Bladder microvascular endothelial cell (primary cell): ENCODE measurements around the gene CDC42SE1. TPM values are rescaled to one million over a fixed set of nuclear protein-coding genes. Genes with fewer than 3 reads are reported as not detected.

Experiments used
- total RNA-seq: library from RNA; depleted of rRNA; stranded (reverse); fragments of >200 nt; gene quantifications from 2 replicates; pipeline ENCODE4 v1.2.3, GENCODE V29; 2014

The CDC42SE1 gene, protein sequence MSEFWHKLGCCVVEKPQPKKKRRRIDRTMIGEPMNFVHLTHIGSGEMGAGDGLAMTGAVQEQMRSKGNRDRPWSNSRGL
- 49.4 and 59.4 TPM in 2 replicates for total RNA-seq

DNA sequence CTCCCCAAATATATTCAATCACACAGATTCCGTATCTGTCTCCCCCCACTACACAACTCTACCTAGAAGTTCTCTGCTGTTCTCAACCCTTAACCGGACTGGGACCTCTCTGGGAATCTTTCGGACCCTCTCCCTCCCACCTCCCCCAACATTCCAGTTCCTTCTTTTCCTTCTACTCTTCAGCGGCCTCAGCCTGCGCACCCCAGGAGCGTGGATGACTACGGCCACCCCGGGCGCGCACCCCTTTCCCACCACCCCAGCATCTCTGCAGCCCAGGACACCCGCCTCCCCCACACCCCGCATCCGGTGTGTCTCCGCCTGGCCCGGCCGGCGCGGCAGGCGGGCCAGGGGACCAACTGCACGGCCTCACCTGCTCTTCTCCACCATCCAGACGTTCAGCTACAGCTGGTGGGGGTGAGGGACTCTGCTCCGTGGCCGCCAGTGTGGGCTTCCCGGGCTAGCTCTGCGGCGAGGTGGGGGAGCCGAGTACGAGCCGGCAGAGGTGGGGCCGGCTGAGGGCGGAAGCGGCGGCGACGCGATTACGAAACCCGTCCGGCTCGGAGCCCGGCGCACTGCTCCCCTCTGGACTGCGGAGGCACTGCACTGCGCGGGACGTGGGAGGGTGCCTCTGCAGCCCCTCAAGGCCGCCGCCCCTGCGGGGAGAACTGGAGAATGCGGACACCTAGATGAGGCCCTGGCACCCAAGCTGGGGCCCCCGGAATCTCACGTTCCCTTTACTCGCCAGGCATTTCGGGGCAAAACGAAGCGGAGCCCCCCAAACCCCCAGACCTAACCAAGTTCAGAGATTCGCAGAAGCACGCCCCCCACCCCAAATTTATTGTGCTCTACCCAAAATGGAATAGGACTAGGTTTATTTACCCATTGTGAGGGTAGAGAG, at the start of gene CDC42SE1:
Gene CDC42SE1, minus strand, starts transcription at position 514 of the 898 bp plus-strand sequence. CDS start 3,892 bp downstream, outside the sequence.

DNA sequence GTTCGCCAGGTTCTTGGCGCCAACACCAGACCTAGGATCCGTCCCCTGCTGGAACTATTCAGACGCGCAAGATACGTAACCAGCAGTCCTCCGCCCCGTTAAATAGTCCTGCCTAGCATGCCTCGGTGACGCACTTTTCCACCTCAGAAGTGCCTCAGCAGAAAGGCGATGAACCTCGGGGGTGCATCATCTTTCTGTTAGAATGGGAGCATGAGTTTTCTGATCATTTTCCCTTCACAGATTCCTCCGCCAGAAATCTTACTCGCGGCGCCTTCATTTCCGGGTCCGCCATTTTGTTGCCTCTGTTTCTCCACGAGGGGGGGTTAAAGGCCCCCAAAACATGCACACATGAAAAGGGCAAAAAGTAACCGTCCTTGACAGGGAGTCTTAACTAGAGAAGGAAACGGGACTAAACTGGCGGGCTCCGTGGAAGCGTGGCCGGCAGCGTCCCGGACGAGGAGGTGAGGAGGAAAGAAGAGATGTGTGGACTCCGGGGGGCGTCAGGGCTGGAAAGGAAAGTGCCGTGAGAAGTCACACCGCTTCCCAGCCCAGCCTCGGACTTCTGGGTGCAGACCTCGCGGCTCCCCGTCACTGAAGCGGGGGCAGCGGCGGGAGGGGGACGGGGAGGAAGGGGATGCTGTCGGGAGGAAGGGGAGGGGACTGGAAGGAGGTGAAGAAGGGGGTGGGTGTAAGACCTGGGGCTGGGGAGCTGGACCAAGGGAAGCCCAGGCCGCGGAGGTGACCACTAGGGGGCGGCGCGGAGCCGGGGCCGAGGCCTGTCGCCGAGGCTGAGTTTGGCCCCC, 11.3 kb upstream of the CDC42SE1 start, which contains the start of gene GABPB2:
Gene GABPB2, plus strand, starts transcription at position 288 of the 803 bp plus-strand sequence. CDS start 17,429 bp downstream, outside the sequence.

DNA sequence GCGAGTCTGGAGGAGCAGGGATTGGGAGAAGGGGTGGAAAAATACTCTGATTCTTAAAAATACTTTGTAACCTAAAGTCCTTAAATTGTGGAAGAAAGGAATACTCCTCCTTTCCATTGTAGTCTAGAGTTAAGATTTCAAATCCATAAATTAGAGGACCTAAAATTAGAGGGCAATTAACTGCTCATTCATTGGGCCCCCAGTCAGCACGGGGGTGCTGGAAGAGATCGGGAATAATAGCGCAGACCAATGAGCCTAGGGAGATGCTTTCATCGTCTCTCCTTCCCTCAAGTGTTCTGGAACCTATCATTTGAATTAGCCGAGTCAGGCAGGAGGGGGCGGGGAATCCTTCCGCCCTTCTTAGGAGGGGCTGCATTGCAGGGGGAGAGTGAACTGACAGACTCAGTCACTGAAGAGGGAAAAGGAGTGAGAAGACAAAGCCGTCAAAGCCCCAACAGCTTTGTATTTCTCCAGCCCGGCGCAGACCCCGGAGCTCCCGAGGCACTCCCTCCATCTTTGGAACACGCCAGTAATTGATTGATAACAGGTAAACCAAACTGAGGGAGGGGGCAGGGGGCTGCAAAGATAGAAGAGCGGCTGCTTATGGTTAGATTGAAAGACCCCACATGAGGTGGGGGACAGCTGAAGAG, 710 bp upstream of the CDC42SE1 start, which contains the start of gene MLLT11:
Gene MLLT11, plus strand, starts transcription at position 391 of the 650 bp plus-strand sequence. CDS start 6,828 bp downstream, outside the sequence.

GRCh38 chr1:151047591-151047924, 11.9 kb downstream of the CDC42SE1 start, which contains the start of gene C1orf56:
C1orf56 (plus strand) TSS chr1:151047751; CDS start chr1:151047848, 97 bp downstream.

GRCh38 chr1:151036356-151036755, 23.1 kb downstream of the CDC42SE1 start, which contains the start of gene BNIPL:
BNIPL (plus strand) TSS chr1:151036586; CDS start chr1:151036726, 140 bp downstream.

GRCh38 chr1:151008244-151009205, 50.9 kb downstream of the CDC42SE1 start, which contains the start of gene PRUNE1:
PRUNE1 (plus strand) TSS chr1:151008449; CDS start chr1:151008633, 184 bp downstream.

GRCh38 chr1:151006327-151007052, 52.9 kb downstream of the CDC42SE1 start, which contains the start of gene MINDY1:
MINDY1 (minus strand) TSS chr1:151006902; CDS start chr1:151002617, 4,285 bp downstream.

Other genes starting within 250 kb of the CDC42SE1 start
- gene ARNT, start 183.0 kb downstream of the CDC42SE1 start, total RNA-seq = 12.6 and 38.4 TPM in 2 replicates
- gene CTXND2, start 172.5 kb downstream of the CDC42SE1 start, total RNA-seq = not detected in 2 replicates
- gene SETDB1, start 133.3 kb downstream of the CDC42SE1 start, total RNA-seq = 24.6 and 44.6 TPM in 2 replicates
- gene CERS2, start 84.8 kb downstream of the CDC42SE1 start, total RNA-seq = 59.3 and 89.7 TPM in 2 replicates
- not detected in 2 replicates for gene ANXA9, start 77.3 kb downstream of the CDC42SE1 start, total RNA-seq
- gene MINDY1, start 52.7 kb downstream of the CDC42SE1 start, total RNA-seq = 7.9 and 12.6 TPM in 2 replicates
- 5.0 and 5.7 TPM in 2 replicates for gene PRUNE1, start 51.2 kb downstream of the CDC42SE1 start, total RNA-seq
- under 0.01 and 0.57 TPM in 2 replicates for gene BNIPL, start 23.0 kb downstream of the CDC42SE1 start, total RNA-seq
- 0.63 and 1.5 TPM in 2 replicates for gene C1orf56, start 11.9 kb downstream of the CDC42SE1 start, total RNA-seq
- gene MLLT11, start 775 bp upstream of the CDC42SE1 start, total RNA-seq = 1.1 and 2.0 TPM in 2 replicates
- 3.2 and 10.3 TPM in 2 replicates for gene GABPB2, start 11.1 kb upstream of the CDC42SE1 start, total RNA-seq
- 9.1 and 15.6 TPM in 2 replicates for gene SEMA6C, start 87.0 kb upstream of the CDC42SE1 start, total RNA-seq
- 0.16 TPM in 1 of 2 replicates, not detected in the other for gene TNFAIP8L2, start 97.0 kb upstream of the CDC42SE1 start, total RNA-seq
- gene LYSMD1, start 106.3 kb upstream of the CDC42SE1 start, total RNA-seq = 2.8 and 5.3 TPM in 2 replicates
- 23.8 and 24.4 TPM in 2 replicates for gene SCNM1, start 106.5 kb upstream of the CDC42SE1 start, total RNA-seq
- 0.49 TPM in 1 of 2 replicates, not detected in the other for gene TMOD4, start 116.4 kb upstream of the CDC42SE1 start, total RNA-seq
- 51.0 and 52.4 TPM in 2 replicates for gene VPS72, start 130.6 kb upstream of the CDC42SE1 start, total RNA-seq
- 26.7 and 61.7 TPM in 2 replicates for gene PIP5K1A, start 138.9 kb upstream of the CDC42SE1 start, total RNA-seq
- gene PSMD4, start 195.1 kb upstream of the CDC42SE1 start, total RNA-seq = 220 and 235 TPM in 2 replicates
- 5.3 and 10.6 TPM in 2 replicates for gene ZNF687, start 222.7 kb upstream of the CDC42SE1 start, total RNA-seq